Fibroblast of skin of left quadriceps (primary cell): Measurements from ENCODE around the gene EPS15.
A peak's percentile ranks its signal among the peaks of the same experiment; 100 is the strongest.
"Not testable (repeated sequence)": the region's sequence is repeated elsewhere in the genome, so short reads cannot be mapped to it uniquely, and the experiment has no call there.

Source experiments
- DNase-seq, 2 experiments: peaks; one replicate each; pipeline ENCODE4 v3.0.0-alpha.2; 2013; ENCODE audit warnings: low read depth in 2 of 2

Gene EPS15

GRCh38 chr1:51515312-51515960 lies 3.6 kb downstream of the EPS15 start:
- DNase-seq = no peak

- no peak for DNase-seq
Observed at GRCh38 chr1:51514733-51515132, 4.3 kb downstream of the EPS15 start.

GRCh38 chr1:51512606-51513005 lies 6.5 kb downstream of the EPS15 start:
- DNase-seq = no peak

- no peak for DNase-seq
Observed at GRCh38 chr1:51512120-51512519, 6.9 kb downstream of the EPS15 start.

- DNase-seq = no peak
Observed at GRCh38 chr1:51509773-51510172, 9.3 kb downstream of the EPS15 start.

GRCh38 chr1:51506537-51506936 lies 12.5 kb downstream of the EPS15 start:
- peak; percentile 43 to 47 for DNase-seq

GRCh38 chr1:51504806-51505525 lies 14.1 kb downstream of the EPS15 start:
- DNase-seq = no peak

GRCh38 chr1:51501218-51501630 lies 17.8 kb downstream of the EPS15 start:
- DNase-seq = not testable (repeated sequence)

- DNase-seq = no peak
Observed at GRCh38 chr1:51499694-51500093, 19.4 kb downstream of the EPS15 start.

GRCh38 chr1:51498924-51499323 lies 20.1 kb downstream of the EPS15 start:
- DNase-seq = no peak

- DNase-seq = no peak
Observed at GRCh38 chr1:51497340-51497739, 21.7 kb downstream of the EPS15 start.

GRCh38 chr1:51494138-51494830 lies 24.8 kb downstream of the EPS15 start:
- DNase-seq = no peak

GRCh38 chr1:51491166-51491981 lies 27.7 kb downstream of the EPS15 start:
- DNase-seq = no peak

GRCh38 chr1:51489472-51489871 lies 29.6 kb downstream of the EPS15 start:
- no peak for DNase-seq

GRCh38 chr1:51488372-51489050 lies 30.6 kb downstream of the EPS15 start:
- DNase-seq = no peak

- DNase-seq = no peak
Observed at GRCh38 chr1:51487628-51488027, 31.4 kb downstream of the EPS15 start.

GRCh38 chr1:51484591-51484990 lies 34.5 kb downstream of the EPS15 start:
- DNase-seq = peak in 1 of 2 experiments; percentile 7

- peak in 1 of 2 experiments; percentile 4 for DNase-seq
Observed at GRCh38 chr1:51482881-51483280, 36.2 kb downstream of the EPS15 start.

GRCh38 chr1:51474832-51475620 lies 44.0 kb downstream of the EPS15 start:
- not testable (repeated sequence) for DNase-seq

- DNase-seq = no peak
Observed at GRCh38 chr1:51473331-51474115, 45.5 kb downstream of the EPS15 start.
